Measurements from ENCODE around the gene ADAMTS17. TPM values are rescaled to one million over a fixed set of nuclear protein-coding genes. Genes with fewer than 3 reads are reported as not detected.

Gene ADAMTS17
- total RNA-seq, 1 experiment from 2014 or later, result 3.2 TPM

DNA sequence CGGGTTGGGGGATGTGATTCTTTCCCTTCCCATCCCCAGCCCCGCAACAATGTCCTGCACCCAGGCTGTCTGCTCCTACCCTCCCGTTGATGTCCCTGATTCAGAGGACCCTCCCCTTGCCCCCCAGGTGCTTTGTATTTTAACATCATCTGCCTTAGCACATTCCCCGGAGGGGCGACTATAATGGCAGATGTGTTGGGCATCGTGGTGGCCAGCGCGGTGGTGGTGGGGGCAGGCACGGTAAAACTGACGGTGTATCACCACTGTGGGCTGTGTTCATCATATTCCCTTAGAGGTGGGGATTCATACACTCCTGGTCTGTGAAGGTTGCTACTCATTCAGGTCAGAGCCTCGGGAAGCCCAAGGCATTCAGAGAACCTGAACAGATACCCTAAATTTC, 173.0 kb downstream of the ADAMTS17 start:
- CTCF ChIA-PET, result no interaction called here
- intact Hi-C loops (cut with micrococcal nuclease; ENCODE audit: unreplicated experiment), result no loop called here
- Histone ChIP-seq H3K4me3 (no peak overlapping the region), H4K20me1 (ENCODE audit: insufficient read depth) (no peaks in the 10 kb centered on the region), H3K79me2 (ENCODE audit: low read depth) (no peaks in the 10 kb centered on the region), H2AFZ (no peak overlapping the region), H3K9me3 (ENCODE audit: insufficient read depth, low read depth) (peaks cover 16% of the 10 kb centered on the region; the same call in 1 of the 2 replicates), H3K36me3 (ENCODE audit: low read depth) (no peaks in the 10 kb centered on the region), H3K27me3 (ENCODE audit: insufficient read depth, low read depth) (no peaks in the 10 kb centered on the region), H3K9me2 (ENCODE audit: insufficient read depth) (no peaks in the 10 kb centered on the region), H3K4me2 (no peak overlapping the region), H3F3A (ENCODE audit: insufficient read depth, low read depth) (no peaks in the 10 kb centered on the region), H3K27ac (no peak overlapping the region), H3K4me1 (replicated peaks; ENCODE audit: insufficient read depth) (no peaks in the 10 kb centered on the region; the same call in 1 of the 2 replicates)
- no peak for DNase-seq
- POLR2A ChIA-PET (ENCODE audit: unreplicated experiment), result no interaction called here
- BruUV-seq (replicated peaks), result no TSS peak
- TF ChIP-seq, protein P1, sequence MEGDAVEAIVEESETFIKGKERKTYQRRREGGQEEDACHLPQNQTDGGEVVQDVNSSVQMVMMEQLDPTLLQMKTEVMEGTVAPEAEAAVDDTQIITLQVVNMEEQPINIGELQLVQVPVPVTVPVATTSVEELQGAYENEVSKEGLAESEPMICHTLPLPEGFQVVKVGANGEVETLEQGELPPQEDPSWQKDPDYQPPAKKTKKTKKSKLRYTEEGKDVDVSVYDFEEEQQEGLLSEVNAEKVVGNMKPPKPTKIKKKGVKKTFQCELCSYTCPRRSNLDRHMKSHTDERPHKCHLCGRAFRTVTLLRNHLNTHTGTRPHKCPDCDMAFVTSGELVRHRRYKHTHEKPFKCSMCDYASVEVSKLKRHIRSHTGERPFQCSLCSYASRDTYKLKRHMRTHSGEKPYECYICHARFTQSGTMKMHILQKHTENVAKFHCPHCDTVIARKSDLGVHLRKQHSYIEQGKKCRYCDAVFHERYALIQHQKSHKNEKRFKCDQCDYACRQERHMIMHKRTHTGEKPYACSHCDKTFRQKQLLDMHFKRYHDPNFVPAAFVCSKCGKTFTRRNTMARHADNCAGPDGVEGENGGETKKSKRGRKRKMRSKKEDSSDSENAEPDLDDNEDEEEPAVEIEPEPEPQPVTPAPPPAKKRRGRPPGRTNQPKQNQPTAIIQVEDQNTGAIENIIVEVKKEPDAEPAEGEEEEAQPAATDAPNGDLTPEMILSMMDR (conservative IDR thresholded peaks at IDR 0.05), result no peak
- no peak for TF ChIP-seq EZH2 (IDR thresholded peaks at IDR 0.05; ENCODE audit: low read depth)

DNA sequence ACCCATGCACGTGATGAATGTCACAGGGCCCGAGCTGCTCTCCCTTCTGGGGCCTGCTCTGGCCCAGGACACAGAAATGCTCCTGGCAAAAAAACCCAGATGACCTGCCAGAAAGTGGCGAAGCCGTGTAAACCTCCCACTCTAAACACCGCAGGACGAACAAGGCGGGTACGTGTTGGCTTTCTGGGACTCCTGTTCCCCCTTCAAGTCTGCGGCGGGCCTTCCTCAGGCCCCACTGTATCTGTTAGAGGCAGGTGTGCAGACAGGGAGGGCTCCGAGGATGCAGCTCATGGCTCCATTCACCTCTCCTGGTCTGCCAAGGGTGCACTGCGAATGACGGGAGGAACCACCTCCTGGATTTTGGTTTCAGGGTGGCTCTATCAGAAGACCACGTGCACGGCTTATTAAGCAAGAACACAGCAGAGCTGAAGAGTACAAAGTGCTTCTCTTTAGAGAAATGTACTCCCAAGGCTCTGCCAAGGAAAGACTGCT, 173.8 kb downstream of the ADAMTS17 start:
- Histone ChIP-seq H4K20me1 (ENCODE audit: insufficient read depth) (no peaks in the 10 kb centered on the region), H3K27ac (no peak overlapping the region), H3F3A (ENCODE audit: insufficient read depth, low read depth) (no peaks in the 10 kb centered on the region), H2AFZ (no peak overlapping the region), H3K36me3 (ENCODE audit: low read depth) (no peaks in the 10 kb centered on the region), H3K4me2 (no peak overlapping the region), H3K4me1 (replicated peaks; ENCODE audit: insufficient read depth) (no peaks in the 10 kb centered on the region; the same call in 1 of the 2 replicates), H3K9me3 (ENCODE audit: insufficient read depth, low read depth) (peaks cover 12% of the 10 kb centered on the region; the same call in 1 of the 2 replicates), H3K27me3 (ENCODE audit: insufficient read depth, low read depth) (no peaks in the 10 kb centered on the region), H3K9me2 (ENCODE audit: insufficient read depth) (no peaks in the 10 kb centered on the region), H3K4me3 (no peak overlapping the region), H3K79me2 (ENCODE audit: low read depth) (no peaks in the 10 kb centered on the region)
- BruUV-seq (replicated peaks), result no TSS peak
- DNase-seq, result no peak
- ChIA-PET POLR2A (ENCODE audit: unreplicated experiment) (no interaction called here), CTCF (no interaction called here)
- TF ChIP-seq, protein P1 (conservative IDR thresholded peaks at IDR 0.05), result no peak
- no peak for TF ChIP-seq EZH2 (IDR thresholded peaks at IDR 0.05; ENCODE audit: low read depth)
- intact Hi-C loops (cut with micrococcal nuclease; ENCODE audit: unreplicated experiment), result no loop called here

DNA sequence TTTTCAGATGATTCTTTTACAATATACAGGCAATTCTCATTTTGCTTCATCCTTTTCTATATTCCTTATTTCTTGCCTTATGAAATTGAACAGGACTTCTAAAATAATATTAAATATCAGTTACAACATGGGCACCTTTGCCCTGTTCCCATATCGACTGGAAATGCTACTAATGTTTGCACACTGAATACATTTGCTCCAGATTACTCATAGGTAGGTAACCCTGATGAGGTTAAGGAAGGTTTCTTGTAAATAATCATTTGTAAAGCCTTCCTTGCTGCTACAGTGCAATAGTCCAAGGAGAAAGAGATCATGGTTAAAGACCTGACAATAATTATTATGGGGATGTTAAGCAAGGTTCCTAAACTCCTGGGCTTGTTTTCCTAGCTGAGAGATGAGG, 175.5 kb downstream of the ADAMTS17 start:
- ChIA-PET CTCF (no interaction called here), POLR2A (ENCODE audit: unreplicated experiment) (no interaction called here)
- H4K20me1 ChIP-seq (ENCODE audit: insufficient read depth), result no peaks in the 10 kb centered on the region
- no peak overlapping the region for H2AFZ ChIP-seq
- H3F3A ChIP-seq (ENCODE audit: insufficient read depth, low read depth), result no peaks in the 10 kb centered on the region
- intact Hi-C loops (cut with micrococcal nuclease; ENCODE audit: unreplicated experiment), result no loop called here
- no peaks in the 10 kb centered on the region; the same call in 1 of the 2 replicates for H3K9me3 ChIP-seq (ENCODE audit: insufficient read depth, low read depth)
- no peaks in the 10 kb centered on the region for H3K36me3 ChIP-seq (ENCODE audit: low read depth)
- no peaks in the 10 kb centered on the region for H3K79me2 ChIP-seq (ENCODE audit: low read depth)
- BruUV-seq (replicated peaks), result no TSS peak
- no peak for TF ChIP-seq EZH2 (IDR thresholded peaks at IDR 0.05; ENCODE audit: low read depth)
- TF ChIP-seq, protein P1 (conservative IDR thresholded peaks at IDR 0.05), result no peak
- no peak for DNase-seq
- no peak overlapping the region for H3K4me2 ChIP-seq
- no peaks in the 10 kb centered on the region for H3K9me2 ChIP-seq (ENCODE audit: insufficient read depth)
- H3K4me1 ChIP-seq (replicated peaks; ENCODE audit: insufficient read depth), result no peaks in the 10 kb centered on the region; the same call in 1 of the 2 replicates
- H3K27me3 ChIP-seq (ENCODE audit: insufficient read depth, low read depth), result no peaks in the 10 kb centered on the region
- H3K27ac ChIP-seq, result no peak overlapping the region
- no peak overlapping the region for H3K4me3 ChIP-seq
